ENCODE data around the gene GALNT17. TPM values are rescaled to one million over a fixed set of nuclear protein-coding genes. Genes with fewer than 3 reads are reported as not detected.

GALNT17 gene
- total RNA-seq, 1 experiment from 2014 or later: not detected

- intact Hi-C loops (cut with micrococcal nuclease; ENCODE audit: unreplicated experiment): no loop called here
- Histone ChIP-seq H3K36me3 (ENCODE audit: low read depth) (no peaks in the 10 kb centered on the region), H3K4me1 (replicated peaks; ENCODE audit: insufficient read depth) (no peaks in the 10 kb centered on the region), H3K9me2 (ENCODE audit: insufficient read depth) (no peaks in the 10 kb centered on the region), H3K79me2 (ENCODE audit: low read depth) (no peaks in the 10 kb centered on the region), H3K27me3 (ENCODE audit: insufficient read depth, low read depth) (peaks cover 31% of the 10 kb centered on the region), H3K27ac (no peak overlapping the region), H4K20me1 (ENCODE audit: insufficient read depth) (no peaks in the 10 kb centered on the region), H2AFZ (no peak overlapping the region), H3F3A (ENCODE audit: insufficient read depth, low read depth) (no peaks in the 10 kb centered on the region), H3K4me3 (no peak overlapping the region), H3K4me2 (no peak overlapping the region), H3K9me3 (ENCODE audit: insufficient read depth, low read depth) (no peaks in the 10 kb centered on the region)
- no peak for DNase-seq
- BruUV-seq (replicated peaks): no TSS peak
- POLR2A ChIA-PET (ENCODE audit: unreplicated experiment): no interaction called here
- TF ChIP-seq EZH2 (IDR thresholded peaks at IDR 0.05; ENCODE audit: low read depth): no peak
- TF ChIP-seq, protein P1, sequence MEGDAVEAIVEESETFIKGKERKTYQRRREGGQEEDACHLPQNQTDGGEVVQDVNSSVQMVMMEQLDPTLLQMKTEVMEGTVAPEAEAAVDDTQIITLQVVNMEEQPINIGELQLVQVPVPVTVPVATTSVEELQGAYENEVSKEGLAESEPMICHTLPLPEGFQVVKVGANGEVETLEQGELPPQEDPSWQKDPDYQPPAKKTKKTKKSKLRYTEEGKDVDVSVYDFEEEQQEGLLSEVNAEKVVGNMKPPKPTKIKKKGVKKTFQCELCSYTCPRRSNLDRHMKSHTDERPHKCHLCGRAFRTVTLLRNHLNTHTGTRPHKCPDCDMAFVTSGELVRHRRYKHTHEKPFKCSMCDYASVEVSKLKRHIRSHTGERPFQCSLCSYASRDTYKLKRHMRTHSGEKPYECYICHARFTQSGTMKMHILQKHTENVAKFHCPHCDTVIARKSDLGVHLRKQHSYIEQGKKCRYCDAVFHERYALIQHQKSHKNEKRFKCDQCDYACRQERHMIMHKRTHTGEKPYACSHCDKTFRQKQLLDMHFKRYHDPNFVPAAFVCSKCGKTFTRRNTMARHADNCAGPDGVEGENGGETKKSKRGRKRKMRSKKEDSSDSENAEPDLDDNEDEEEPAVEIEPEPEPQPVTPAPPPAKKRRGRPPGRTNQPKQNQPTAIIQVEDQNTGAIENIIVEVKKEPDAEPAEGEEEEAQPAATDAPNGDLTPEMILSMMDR (conservative IDR thresholded peaks at IDR 0.05): no peak
- CTCF ChIA-PET: interaction anchor here (0.6 kb wide), 1 partner anchor 559 kb away, joined by 5 read pairs; no protein-coding TSS in a partner anchor
Observed at GRCh38 chr7:71290452-71290851, 158.5 kb downstream of the GALNT17 start.

DNA sequence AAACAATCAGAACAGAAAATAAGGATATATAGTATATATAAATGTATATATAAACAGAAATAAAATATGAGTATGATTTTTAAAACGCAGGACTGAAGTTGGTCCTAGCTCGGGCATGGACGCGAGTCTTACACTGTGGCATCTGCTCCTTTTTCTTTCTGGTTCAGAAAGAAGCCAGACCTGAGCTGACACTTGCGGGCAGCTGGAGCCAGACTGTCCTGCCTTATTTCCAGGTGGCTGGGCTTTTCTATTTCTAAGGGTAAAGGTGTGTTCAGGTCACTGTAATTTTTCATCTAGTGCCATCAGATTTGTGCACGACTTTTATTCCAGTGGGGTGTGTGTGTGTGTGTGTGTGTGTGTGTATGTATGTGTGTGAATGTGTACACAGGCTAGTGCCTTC is 166.4 kb downstream of the GALNT17 start:
- no peaks in the 10 kb centered on the region for H3K36me3 ChIP-seq (ENCODE audit: low read depth)
- no peak overlapping the region for H2AFZ ChIP-seq
- no peaks in the 10 kb centered on the region for H3K79me2 ChIP-seq (ENCODE audit: low read depth)
- H3K9me2 ChIP-seq (ENCODE audit: insufficient read depth): no peaks in the 10 kb centered on the region
- H3K27ac ChIP-seq: no peak overlapping the region
- intact Hi-C loops (cut with micrococcal nuclease; ENCODE audit: unreplicated experiment): no loop called here
- H4K20me1 ChIP-seq (ENCODE audit: insufficient read depth): no peaks in the 10 kb centered on the region
- no TSS peak for BruUV-seq (replicated peaks)
- TF ChIP-seq EZH2 (IDR thresholded peaks at IDR 0.05; ENCODE audit: low read depth): no peak
- TF ChIP-seq, protein P1 (conservative IDR thresholded peaks at IDR 0.05): no peak
- peaks cover 22% of the 10 kb centered on the region; the same call in 1 of the 2 replicates for H3K27me3 ChIP-seq (ENCODE audit: insufficient read depth, low read depth)
- no peaks in the 10 kb centered on the region for H3F3A ChIP-seq (ENCODE audit: insufficient read depth, low read depth)
- H3K9me3 ChIP-seq (ENCODE audit: insufficient read depth, low read depth): no peaks in the 10 kb centered on the region
- ChIA-PET POLR2A (ENCODE audit: unreplicated experiment) (no interaction called here), CTCF (no interaction called here)
- H3K4me2 ChIP-seq: no peak overlapping the region
- H3K4me3 ChIP-seq: no peak overlapping the region
- no peaks in the 10 kb centered on the region for H3K4me1 ChIP-seq (replicated peaks; ENCODE audit: insufficient read depth)
- DNase-seq: no peak

- H3K9me2 ChIP-seq (ENCODE audit: insufficient read depth): no peaks in the 10 kb centered on the region
- POLR2A ChIA-PET (ENCODE audit: unreplicated experiment): no interaction called here
- H3K4me2 ChIP-seq: no peak overlapping the region
- intact Hi-C loops (cut with micrococcal nuclease; ENCODE audit: unreplicated experiment): no loop called here
- CTCF ChIA-PET: no interaction called here
- no peaks in the 10 kb centered on the region for H3K79me2 ChIP-seq (ENCODE audit: low read depth)
- H3K27me3 ChIP-seq (ENCODE audit: insufficient read depth, low read depth): peaks cover 34% of the 10 kb centered on the region; the same call in 1 of the 2 replicates
- H3K27ac ChIP-seq: no peak overlapping the region
- no peaks in the 10 kb centered on the region for H3K9me3 ChIP-seq (ENCODE audit: insufficient read depth, low read depth)
- H3K4me1 ChIP-seq (replicated peaks; ENCODE audit: insufficient read depth): no peaks in the 10 kb centered on the region
- no peaks in the 10 kb centered on the region for H4K20me1 ChIP-seq (ENCODE audit: insufficient read depth)
- no peak for TF ChIP-seq EZH2 (IDR thresholded peaks at IDR 0.05; ENCODE audit: low read depth)
- TF ChIP-seq, protein P1 (conservative IDR thresholded peaks at IDR 0.05): no peak
- H2AFZ ChIP-seq: no peak overlapping the region
- H3K4me3 ChIP-seq: no peak overlapping the region
- no peaks in the 10 kb centered on the region for H3K36me3 ChIP-seq (ENCODE audit: low read depth)
- DNase-seq: no peak
- no peaks in the 10 kb centered on the region for H3F3A ChIP-seq (ENCODE audit: insufficient read depth, low read depth)
- no TSS peak for BruUV-seq (replicated peaks)
Observed at GRCh38 chr7:71300086-71300485, 168.1 kb downstream of the GALNT17 start.
